Measurements from ENCODE around the gene NUMB. TPM values are rescaled to one million over a fixed set of nuclear protein-coding genes. Genes with fewer than 3 reads are reported as not detected.

Gene NUMB
- total RNA-seq, 1 donor from 2014 or later = 72.7 TPM

DNA sequence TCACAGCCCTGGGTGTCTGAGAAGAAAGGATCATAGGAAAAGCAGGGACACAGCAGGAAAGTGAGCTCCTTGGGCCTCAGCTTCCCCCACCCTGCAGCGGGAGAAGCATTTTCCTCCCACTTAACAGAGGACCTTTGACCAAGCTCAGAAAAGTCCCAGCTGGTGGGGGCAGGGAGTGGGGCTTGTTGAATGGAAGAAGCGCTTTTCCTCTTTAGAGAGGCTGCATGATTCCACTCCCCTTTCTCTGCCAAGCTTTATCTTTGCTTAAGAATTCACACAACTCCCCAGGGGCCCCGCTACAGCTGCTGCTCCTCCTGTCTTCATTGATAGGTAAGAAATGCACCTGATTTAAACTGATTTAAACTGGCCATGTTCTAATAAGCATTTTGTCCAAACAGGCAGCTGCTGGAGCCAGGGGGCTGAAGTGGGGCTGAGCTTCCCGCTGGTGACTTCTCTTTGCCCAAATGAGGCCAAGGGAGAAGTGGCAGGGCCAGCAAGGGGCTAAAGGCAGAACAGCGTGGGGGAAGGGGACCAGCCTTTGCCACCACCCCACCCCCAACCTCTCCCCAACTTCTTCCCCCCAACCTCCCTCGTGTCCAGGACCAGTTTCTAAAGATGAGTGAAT is 222.7 kb downstream of the NUMB start:
- Mint-ChIP-seq H3K27me3 (ENCODE audit: unreplicated experiment) (peaks cover 8% of the 10 kb centered on the region), H3K27ac (ENCODE audit: unreplicated experiment) (peak overlapping the region; percentile 9), H3K4me3 (ENCODE audit: unreplicated experiment) (no peak overlapping the region), H3K4me1 (ENCODE audit: unreplicated experiment) (peaks cover 70% of the 10 kb centered on the region), H3K9me3 (ENCODE audit: unreplicated experiment) (no peaks in the 10 kb centered on the region), H3K36me3 (ENCODE audit: unreplicated experiment) (no peaks in the 10 kb centered on the region)
- TF ChIP-seq, protein P1, sequence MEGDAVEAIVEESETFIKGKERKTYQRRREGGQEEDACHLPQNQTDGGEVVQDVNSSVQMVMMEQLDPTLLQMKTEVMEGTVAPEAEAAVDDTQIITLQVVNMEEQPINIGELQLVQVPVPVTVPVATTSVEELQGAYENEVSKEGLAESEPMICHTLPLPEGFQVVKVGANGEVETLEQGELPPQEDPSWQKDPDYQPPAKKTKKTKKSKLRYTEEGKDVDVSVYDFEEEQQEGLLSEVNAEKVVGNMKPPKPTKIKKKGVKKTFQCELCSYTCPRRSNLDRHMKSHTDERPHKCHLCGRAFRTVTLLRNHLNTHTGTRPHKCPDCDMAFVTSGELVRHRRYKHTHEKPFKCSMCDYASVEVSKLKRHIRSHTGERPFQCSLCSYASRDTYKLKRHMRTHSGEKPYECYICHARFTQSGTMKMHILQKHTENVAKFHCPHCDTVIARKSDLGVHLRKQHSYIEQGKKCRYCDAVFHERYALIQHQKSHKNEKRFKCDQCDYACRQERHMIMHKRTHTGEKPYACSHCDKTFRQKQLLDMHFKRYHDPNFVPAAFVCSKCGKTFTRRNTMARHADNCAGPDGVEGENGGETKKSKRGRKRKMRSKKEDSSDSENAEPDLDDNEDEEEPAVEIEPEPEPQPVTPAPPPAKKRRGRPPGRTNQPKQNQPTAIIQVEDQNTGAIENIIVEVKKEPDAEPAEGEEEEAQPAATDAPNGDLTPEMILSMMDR (IDR thresholded peaks at IDR 0.05) = no peak
- no peak for DNase-seq (ENCODE audit: extremely low spot score, unreplicated experiment)

- TF ChIP-seq, protein P1 (IDR thresholded peaks at IDR 0.05) = no peak
- peaks cover 8% of the 10 kb centered on the region for H3K27me3 Mint-ChIP-seq (ENCODE audit: unreplicated experiment)
- H3K27ac Mint-ChIP-seq (ENCODE audit: unreplicated experiment) = peak overlapping the region; percentile 9
- no peaks in the 10 kb centered on the region for H3K9me3 Mint-ChIP-seq (ENCODE audit: unreplicated experiment)
- H3K36me3 Mint-ChIP-seq (ENCODE audit: unreplicated experiment) = no peaks in the 10 kb centered on the region
- DNase-seq (ENCODE audit: extremely low spot score, unreplicated experiment) = no peak
- no peak overlapping the region for H3K4me3 Mint-ChIP-seq (ENCODE audit: unreplicated experiment)
- peaks cover 65% of the 10 kb centered on the region for H3K4me1 Mint-ChIP-seq (ENCODE audit: unreplicated experiment)
Measured at GRCh38 chr14:73234586-73235394, 223.6 kb downstream of the NUMB start.

DNA sequence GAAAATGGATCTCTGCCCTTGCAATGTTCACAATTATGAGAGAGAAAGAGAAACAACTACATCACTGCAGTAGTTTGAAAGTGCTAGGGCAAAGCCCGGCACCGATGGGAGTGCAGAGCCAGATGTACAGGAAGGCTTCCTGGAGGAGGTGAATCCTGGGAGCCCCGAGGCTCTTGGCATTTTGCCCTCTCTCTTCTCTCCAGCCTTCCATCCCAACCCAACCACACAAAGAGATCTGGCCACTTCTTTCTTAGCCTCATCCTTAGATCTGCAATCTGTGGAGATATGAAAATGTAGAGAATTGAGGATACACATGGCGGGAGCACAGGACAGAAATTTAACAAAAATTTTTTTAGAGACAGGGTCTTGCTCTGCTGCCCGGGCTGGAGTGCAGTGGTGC is 224.3 kb downstream of the NUMB start:
- Mint-ChIP-seq H3K27ac (ENCODE audit: unreplicated experiment) (no peak overlapping the region), H3K27me3 (ENCODE audit: unreplicated experiment) (peaks cover 8% of the 10 kb centered on the region), H3K36me3 (ENCODE audit: unreplicated experiment) (no peaks in the 10 kb centered on the region), H3K4me3 (ENCODE audit: unreplicated experiment) (no peak overlapping the region), H3K9me3 (ENCODE audit: unreplicated experiment) (no peaks in the 10 kb centered on the region), H3K4me1 (ENCODE audit: unreplicated experiment) (peaks cover 64% of the 10 kb centered on the region)
- no peak for DNase-seq (ENCODE audit: extremely low spot score, unreplicated experiment)
- TF ChIP-seq, protein P1 (IDR thresholded peaks at IDR 0.05) = no peak

GRCh38 chr14:73233564-73233963 is 224.8 kb downstream of the NUMB start:
- DNase-seq (ENCODE audit: extremely low spot score, unreplicated experiment) = no peak
- no peaks in the 10 kb centered on the region for H3K9me3 Mint-ChIP-seq (ENCODE audit: unreplicated experiment)
- H3K27me3 Mint-ChIP-seq (ENCODE audit: unreplicated experiment) = peaks cover 8% of the 10 kb centered on the region
- H3K4me3 Mint-ChIP-seq (ENCODE audit: unreplicated experiment) = no peak overlapping the region
- TF ChIP-seq, protein P1 (IDR thresholded peaks at IDR 0.05) = no peak
- H3K27ac Mint-ChIP-seq (ENCODE audit: unreplicated experiment) = no peak overlapping the region
- H3K4me1 Mint-ChIP-seq (ENCODE audit: unreplicated experiment) = peaks cover 64% of the 10 kb centered on the region
- H3K36me3 Mint-ChIP-seq (ENCODE audit: unreplicated experiment) = no peaks in the 10 kb centered on the region

DNA sequence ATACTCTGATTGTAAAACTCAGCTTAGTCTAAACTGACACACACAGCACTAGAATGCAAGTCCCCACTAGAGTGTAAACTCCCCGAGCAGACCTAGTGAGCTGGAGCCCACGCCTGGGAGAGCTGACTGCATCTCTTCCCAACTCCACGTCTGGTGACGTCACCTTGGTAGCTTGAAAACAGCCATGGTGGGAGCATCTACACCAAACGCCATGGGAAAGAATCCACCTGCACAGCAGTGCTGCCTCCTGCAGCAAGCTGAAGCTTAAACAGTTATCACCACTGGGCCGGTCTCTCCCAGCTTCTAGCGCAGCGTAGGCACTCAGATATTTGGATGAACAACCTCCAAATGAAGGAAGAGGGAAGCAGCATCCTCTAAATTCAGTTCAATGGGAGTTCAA is 225.4 kb downstream of the NUMB start:
- H3K9me3 Mint-ChIP-seq (ENCODE audit: unreplicated experiment) = no peaks in the 10 kb centered on the region
- H3K36me3 Mint-ChIP-seq (ENCODE audit: unreplicated experiment) = no peaks in the 10 kb centered on the region
- no peak overlapping the region for H3K27ac Mint-ChIP-seq (ENCODE audit: unreplicated experiment)
- TF ChIP-seq, protein P1 (IDR thresholded peaks at IDR 0.05) = no peak
- H3K4me1 Mint-ChIP-seq (ENCODE audit: unreplicated experiment) = peaks cover 66% of the 10 kb centered on the region
- no peak for DNase-seq (ENCODE audit: extremely low spot score, unreplicated experiment)
- peaks cover 8% of the 10 kb centered on the region for H3K27me3 Mint-ChIP-seq (ENCODE audit: unreplicated experiment)
- H3K4me3 Mint-ChIP-seq (ENCODE audit: unreplicated experiment) = no peak overlapping the region

Measured in osteocyte (in vitro differentiated cells).